Urinary bladder (tissue), 4 donors: ENCODE measurements around the gene STARD10. TPM values are rescaled to one million over a fixed set of nuclear protein-coding genes. Genes with fewer than 3 reads are reported as not detected.
"Not testable (repeated sequence)": the region's sequence is repeated elsewhere in the genome, so short reads cannot be mapped to it uniquely, and the experiment has no call there.

Experiments used
- DNase-seq: peaks from one replicate; pipeline ENCODE4 v3.0.0-alpha.2; 2015; ENCODE audit errors: extremely low spot score
- H3K27ac ChIP-seq: one replicate; pipeline ENCODE4 v1.5.1; 2013; ENCODE audit warnings: low read depth, mild to moderate bottlenecking, moderate library complexity
- H3K36me3 ChIP-seq: one replicate; pipeline ENCODE4 v1.6.1; 2013; ENCODE audit warnings: mild to moderate bottlenecking, moderate library complexity; ENCODE audit not compliant: insufficient read depth
- H3K4me1 ChIP-seq: one replicate; pipeline ENCODE4 v1.6.1; 2013; ENCODE audit warnings: mild to moderate bottlenecking, moderate library complexity; ENCODE audit not compliant: insufficient read depth
- H3K4me3 ChIP-seq: one replicate; pipeline ENCODE4 v1.5.1; 2013; ENCODE audit warnings: low read depth, low read length
- WGBS: extraction: QIAGEN DNeasy Blood & Tissue Kit; methylation state at CpG from one replicate; pipeline ENCODE4 v1.1.7; 2013; 5-methylcytosine and 5-hydroxymethylcytosine counted together
- polyA plus RNA-seq: library from polyadenylated mRNA; stranded (reverse); fragments of 200-250 nt; gene quantifications from one replicate; pipeline ENCODE4 v1.2.3, GENCODE V29; 2013
- total RNA-seq: library from RNA; depleted of rRNA; stranded (reverse); fragments of >200 nt; gene quantifications from one replicate; pipeline ENCODE4 v1.2.3, GENCODE V29; 2014
- donor health status: healthy with polysubstance abuse.
- donor health status: healthy.

The STARD10 gene
- total and polyA plus RNA-seq, 2 donors, result 16.3 to 33.5 TPM

DNA sequence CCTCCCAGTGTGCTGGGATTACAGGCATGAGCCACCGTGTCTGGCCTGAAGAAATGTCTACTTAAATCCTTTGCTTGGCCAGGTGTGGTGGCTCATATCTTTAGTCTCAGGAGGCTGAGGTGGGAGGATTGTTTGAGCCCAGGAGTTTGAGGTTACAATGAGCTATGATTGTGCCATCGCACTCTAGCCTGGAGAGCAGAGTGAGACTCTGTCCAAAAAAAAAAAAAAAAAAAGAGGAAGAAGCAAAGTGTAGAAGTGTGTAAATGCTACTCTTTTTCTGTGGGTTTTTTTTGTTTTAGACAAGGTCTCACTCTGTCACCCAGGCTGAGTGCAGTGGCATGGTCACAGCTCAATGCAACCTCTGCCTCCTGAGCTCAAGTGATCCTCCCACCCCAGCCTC is 13.9 kb upstream of the STARD10 start:
- H3K36me3 ChIP-seq, result no peaks in the 10 kb centered on the region
- no peak overlapping the region for H3K4me3 ChIP-seq
- DNase-seq, result no peak
- 72% methylated on average over 2 of the region's 2 CpGs for WGBS
- H3K4me1 ChIP-seq, result no peaks in the 10 kb centered on the region
- H3K27ac ChIP-seq, result no peak overlapping the region

DNA sequence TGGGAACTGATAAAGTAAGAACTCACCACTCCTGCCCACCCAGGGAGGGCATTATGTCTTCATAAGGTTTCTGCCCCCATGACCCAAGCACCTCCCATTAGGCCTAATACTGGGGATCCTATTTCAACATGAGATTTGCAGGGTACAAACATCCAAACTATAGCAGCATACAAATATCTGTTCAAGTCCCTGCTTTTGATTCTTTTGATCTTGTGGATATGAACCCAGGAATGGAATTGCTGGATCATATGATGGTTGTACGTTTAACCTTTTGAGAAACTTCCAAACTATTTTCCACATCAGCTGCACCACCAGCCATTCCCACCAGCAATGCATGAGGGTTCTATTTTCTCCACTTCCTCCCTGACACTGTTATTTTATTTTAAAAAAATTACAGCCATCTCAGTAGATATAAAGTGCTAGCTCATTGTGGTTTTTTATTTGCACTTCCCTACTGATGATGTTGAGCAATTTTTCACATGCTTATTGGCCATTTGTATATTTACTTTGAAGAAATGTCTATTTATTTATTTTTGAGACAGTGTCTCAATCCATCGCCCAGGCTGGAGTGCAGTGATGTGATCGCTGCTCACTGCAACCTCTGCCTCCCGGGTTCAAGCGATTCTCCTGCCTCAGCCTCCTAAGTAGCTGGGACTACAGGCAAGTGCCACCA is 13.3 kb upstream of the STARD10 start:
- Histone ChIP-seq H3K4me3 (no peak overlapping the region), H3K4me1 (no peaks in the 10 kb centered on the region), H3K36me3 (no peaks in the 10 kb centered on the region), H3K27ac (no peak overlapping the region)
- 75% methylated on average over 5 of the region's 5 CpGs for WGBS
- no peak for DNase-seq

DNA sequence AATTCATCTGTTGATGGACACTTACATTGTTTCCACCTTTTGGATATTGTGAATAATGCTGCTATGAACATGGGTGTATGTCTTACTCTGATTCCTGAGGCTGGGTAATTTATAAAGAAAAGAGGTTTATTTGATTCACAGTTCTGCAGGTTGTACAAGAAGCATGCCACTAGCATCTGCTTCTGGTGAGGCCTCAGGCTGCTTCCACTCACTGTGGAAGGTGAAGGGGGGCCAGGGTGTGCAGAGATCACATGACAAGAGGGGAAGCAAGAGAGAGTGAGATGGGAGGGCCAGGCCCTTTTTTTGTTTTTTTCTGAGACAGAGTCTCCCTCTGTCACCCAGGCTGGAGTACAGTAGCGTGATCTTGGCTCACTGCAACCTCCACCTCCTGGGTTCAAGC is 12.5 kb upstream of the STARD10 start:
- not testable (repeated sequence) for H3K4me3 ChIP-seq, H3K4me1 ChIP-seq, H3K27ac ChIP-seq, DNase-seq, H3K36me3 ChIP-seq
- 96% methylated on average over 1 of the region's 1 CpG for WGBS

DNA sequence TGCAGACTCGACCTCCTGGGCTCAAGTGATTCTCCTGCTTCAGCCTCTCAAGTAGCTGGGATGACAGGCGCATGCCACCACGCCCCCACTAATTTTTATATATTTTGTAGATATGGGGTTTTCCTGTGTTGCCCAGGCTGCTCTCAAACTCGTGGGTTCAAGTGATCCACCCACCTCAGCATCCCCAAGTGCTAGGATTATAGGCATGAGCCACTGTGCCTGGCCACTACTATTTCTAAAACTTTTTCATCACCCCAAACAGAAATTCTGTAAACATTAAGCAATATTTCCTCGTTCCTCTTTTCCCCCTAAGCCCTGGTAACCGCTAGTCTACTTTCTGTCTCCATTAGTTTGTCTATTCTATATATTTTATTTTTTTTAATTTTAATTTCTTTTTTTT is 11.4 kb upstream of the STARD10 start:
- H3K27ac ChIP-seq, result no peak overlapping the region
- DNase-seq, result no peak
- no peaks in the 10 kb centered on the region for H3K4me1 ChIP-seq
- WGBS, result 83% methylated on average over 6 of the region's 6 CpGs
- H3K4me3 ChIP-seq, result no peak overlapping the region
- no peaks in the 10 kb centered on the region for H3K36me3 ChIP-seq

DNA sequence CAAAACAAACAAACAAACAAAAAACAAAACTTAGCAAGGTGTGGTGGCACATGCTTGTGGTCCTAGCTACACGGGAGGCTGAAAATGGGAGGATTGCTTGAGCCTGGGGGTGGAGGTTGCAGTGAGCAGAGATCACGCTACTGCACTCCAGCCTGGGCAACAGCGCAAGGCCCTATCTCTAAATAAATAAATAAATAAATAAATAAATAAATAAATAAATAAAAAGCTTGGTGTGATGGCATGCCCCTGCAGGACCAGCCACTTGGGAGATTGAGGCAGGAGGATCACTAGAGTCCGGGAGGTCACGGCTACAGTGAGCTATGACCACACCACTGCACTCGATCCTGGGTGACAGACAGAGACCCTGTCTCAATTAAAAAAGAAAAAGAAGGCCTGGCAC is 9.0 kb upstream of the STARD10 start:
- no peak overlapping the region for H3K27ac ChIP-seq
- no peaks in the 10 kb centered on the region for H3K36me3 ChIP-seq
- WGBS, result 96% methylated on average over 6 of the region's 6 CpGs

DNA sequence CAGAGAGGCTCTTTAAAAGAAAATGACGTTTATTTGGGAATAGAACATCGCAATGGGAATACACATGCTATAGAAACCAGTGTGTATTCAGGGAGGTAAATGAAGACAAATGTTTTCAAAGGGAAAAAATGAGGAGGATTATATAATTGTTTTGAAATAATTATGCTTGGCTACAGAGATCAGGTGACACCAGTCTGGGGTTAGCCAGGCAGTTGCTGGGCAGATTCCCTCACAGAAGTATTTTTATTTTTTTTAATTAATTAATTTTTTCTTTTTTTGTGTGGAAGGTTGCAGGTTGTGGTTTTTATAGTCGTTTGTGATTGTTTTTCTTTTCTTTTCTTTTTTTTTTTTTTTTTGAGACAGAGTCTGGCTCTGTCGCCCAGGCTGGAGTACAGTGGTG is 5.6 kb upstream of the STARD10 start:
- no peak for DNase-seq
- WGBS, result 64% methylated on average over 4 of the region's 4 CpGs
- no peak overlapping the region for H3K27ac ChIP-seq
- no peaks in the 10 kb centered on the region for H3K36me3 ChIP-seq
- H3K4me1 ChIP-seq, result no peaks in the 10 kb centered on the region
- H3K4me3 ChIP-seq, result no peak overlapping the region

More for the DNA sequence above, 9.0 kb upstream of the STARD10 start:
- Histone ChIP-seq H3K4me1 (no peaks in the 10 kb centered on the region), H3K4me3 (no peak overlapping the region)
- no peak for DNase-seq

DNA sequence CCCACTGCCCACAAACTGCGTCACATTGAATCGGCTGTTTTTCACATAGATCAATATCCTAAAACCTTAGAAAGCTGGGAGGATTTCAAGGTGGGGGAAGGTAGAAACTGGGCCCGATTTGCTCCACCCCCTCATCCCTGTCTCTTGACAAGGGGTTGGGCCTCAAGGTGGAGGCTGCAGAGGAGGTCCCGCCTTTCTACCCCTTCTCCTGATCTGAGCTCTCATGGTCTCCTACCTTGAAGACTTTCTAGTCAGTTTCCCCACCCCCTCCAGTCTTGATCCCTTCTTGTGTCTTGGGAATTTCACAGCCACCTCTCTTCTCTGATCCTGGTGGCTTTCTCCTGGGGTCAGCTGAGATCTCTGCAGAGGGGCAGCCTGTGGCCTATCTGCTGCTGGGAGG is 4.5 kb upstream of the STARD10 start:
- Histone ChIP-seq H3K36me3 (no peaks in the 10 kb centered on the region), H3K4me3 (no peak overlapping the region), H3K4me1 (no peaks in the 10 kb centered on the region), H3K27ac (no peak overlapping the region)
- DNase-seq, result no peak
- WGBS, result 77% methylated on average over 4 of the region's 4 CpGs

DNA sequence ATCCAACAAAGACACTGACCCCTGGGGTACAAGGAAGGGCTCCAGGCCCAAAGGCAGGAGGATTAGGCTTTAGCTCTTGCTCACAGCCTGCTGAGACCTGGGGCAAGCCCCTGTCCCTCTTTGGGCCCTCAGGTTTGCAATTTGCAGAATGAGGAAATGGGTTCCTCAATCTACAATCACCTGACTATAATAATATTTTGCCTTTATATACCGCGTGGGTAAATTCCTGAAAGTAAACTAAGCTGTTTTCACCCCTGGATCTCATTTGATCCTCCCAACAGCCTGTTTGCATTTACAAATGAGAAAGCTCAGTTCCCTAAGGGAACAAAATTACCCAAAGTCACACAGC is 797 bp downstream of the STARD10 start:
- Histone ChIP-seq H3K27ac (no peak overlapping the region), H3K4me3 (no peak overlapping the region), H3K4me1 (no peaks in the 10 kb centered on the region), H3K36me3 (no peaks in the 10 kb centered on the region)
- no peak for DNase-seq
- WGBS, result 58% methylated on average over 2 of the region's 2 CpGs

DNA sequence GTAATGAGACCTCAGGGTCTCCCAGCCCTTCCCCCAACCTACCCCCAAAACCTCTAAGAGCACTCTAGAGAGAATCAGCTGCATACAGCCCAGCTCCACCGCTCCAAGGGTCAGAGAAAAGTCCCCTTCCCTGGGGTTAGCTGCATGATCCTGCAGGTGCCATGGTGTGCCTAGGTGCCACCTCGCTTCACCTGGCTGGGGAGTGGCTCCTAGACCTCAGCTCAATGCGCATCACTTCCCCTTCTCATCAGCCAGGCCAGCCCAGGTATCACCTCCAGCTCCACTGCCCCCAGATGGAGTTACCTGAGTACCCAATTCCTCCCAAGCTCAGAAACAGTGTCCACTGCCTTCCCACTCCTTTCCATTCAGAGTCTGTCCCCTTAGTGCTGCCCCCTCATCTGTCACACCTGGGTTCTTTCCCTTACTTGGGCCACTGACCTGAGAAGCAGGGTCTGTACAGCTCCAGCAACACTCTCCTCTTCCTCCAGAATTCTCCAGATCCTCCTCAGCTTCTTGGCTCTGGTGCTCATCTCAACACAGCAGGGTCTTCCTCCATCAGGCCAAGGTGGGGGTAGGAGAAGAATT is 1.3 kb downstream of the STARD10 start:
- DNase-seq, result no peak
- no peak overlapping the region for H3K4me3 ChIP-seq
- WGBS, result 96% methylated on average over 3 of the region's 3 CpGs
- H3K4me1 ChIP-seq, result no peaks in the 10 kb centered on the region
- H3K27ac ChIP-seq, result no peak overlapping the region
- no peaks in the 10 kb centered on the region for H3K36me3 ChIP-seq

DNA sequence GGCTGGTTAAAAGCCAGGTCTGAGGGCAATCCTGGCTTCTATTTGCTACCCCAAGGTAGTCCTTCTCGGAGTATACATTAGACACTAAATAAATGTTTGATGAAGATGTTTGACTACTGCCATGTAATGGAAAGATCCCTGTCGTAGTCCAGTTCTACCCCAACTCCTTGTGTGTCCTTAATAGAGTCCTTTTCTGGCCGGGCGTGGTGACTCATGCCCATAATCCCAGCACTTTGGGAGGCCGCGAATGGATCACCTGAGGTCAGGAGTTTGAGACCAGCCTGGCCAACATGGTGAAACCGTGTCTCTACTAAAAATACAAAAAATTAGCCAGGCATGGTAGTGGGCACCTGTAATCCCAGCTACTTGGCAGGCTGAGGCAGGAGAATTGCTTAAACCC is 2.6 kb downstream of the STARD10 start:
- H3K27ac ChIP-seq, result not testable (repeated sequence)
- WGBS, result 84% methylated on average over 7 of the region's 7 CpGs

DNA sequence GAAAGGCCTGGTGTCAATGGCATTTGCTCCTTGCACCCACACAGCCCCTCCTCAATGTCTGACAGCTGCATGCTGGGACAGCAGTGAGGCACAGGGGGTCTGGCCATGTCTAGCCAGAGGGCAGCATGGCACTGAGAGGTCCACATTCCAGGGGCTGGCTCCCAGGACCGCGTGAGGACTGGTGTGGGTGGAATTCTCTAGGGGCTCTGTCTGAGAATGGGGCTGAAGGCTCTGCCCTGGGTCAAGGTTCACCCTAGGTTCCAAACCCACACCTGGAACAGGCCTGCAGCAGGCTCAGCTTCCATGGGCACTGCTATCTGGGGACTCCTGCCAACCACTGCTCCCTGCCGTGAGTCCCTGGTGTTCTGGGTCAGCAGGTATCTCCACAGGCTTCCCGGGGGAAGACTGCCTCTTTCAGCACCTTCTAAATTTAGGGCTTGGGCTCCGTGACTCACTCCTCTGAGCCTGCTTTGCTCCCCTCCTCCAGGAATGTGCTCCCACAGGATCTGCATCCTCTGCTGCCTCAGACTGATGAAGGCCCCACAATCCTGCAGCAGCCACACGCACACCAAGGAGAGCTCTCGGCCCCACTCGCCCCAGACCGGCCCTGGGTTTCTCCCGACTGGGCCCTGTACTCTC is 4.2 kb downstream of the STARD10 start:
- 62% methylated on average over 10 of the region's 10 CpGs for WGBS
- H3K27ac ChIP-seq, result no peak overlapping the region
- H3K36me3 ChIP-seq, result no peaks in the 10 kb centered on the region
- H3K4me3 ChIP-seq, result no peak overlapping the region
- H3K4me1 ChIP-seq, result no peaks in the 10 kb centered on the region
- no peak for DNase-seq

More for the DNA sequence above, 2.6 kb downstream of the STARD10 start:
- not testable (repeated sequence) for H3K4me3 ChIP-seq, H3K4me1 ChIP-seq, DNase-seq, H3K36me3 ChIP-seq

DNA sequence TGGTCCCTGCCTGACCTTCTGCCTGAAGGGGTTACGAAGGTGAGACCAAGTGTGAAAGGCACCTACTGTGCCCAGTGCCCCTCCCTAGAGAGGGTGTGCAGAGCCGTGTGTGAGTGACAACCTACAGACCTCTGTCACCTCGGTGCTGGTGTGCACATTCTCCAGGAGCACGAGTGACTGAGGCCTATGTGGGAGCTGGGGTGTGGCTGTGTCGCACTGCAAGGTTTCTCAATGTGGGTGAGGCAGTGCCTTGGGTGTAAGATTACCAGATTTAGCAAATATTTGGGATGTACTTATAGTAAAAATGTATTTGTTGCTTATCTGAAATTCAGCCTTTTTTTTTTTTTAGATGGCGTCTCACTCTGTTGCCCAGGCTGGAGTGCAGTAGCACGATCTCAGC is 5.6 kb downstream of the STARD10 start:
- Histone ChIP-seq H3K4me1 (no peaks in the 10 kb centered on the region), H3K27ac (no peak overlapping the region), H3K36me3 (no peaks in the 10 kb centered on the region), H3K4me3 (no peak overlapping the region)
- 83% methylated on average over 7 of the region's 7 CpGs for WGBS
- DNase-seq, result no peak

DNA sequence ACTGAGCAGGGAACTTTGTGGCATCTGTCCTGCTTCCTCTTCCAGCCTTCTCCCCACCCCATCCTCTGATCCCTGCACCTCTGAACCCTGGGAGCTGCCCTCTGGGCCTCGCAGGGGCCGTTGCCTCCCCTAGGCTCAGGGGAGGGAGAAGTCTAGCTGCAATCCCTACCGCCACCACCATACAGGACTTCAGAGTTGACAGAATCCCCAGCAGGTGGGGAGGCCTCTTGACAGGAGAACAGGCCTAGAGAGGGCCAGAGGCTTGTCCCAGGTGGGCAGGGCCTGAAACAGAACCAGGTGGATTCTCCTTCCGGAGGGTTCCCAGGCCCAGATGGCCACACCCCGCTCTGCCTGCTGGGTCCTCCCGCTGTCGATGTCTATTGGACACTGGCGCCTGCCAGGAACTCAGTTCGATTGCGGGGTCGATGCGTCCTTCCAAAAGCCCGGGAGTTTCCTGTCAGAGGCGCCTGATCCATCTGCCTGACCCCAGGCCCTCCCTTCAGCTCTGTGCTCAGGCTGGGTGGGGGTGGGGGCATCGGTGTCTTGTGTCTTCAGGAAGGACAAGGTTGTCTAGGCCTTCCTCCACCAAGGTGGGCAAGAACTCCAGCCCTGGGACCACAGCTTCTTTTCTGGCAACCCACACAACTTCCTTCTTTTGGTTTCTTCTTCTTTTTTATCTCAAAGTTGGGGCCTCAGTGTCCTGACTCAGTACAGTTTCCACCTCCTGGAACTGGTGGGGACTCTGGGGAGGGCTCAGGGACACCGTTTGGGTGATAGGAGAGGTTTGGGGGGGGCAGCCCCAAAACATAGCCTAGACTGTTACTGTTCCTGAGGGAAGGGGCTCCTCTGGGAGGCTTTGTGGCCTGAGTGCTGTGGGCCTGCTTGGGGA is 6.4 kb downstream of the STARD10 start:
- Histone ChIP-seq H3K36me3 (no peaks in the 10 kb centered on the region), H3K4me1 (no peaks in the 10 kb centered on the region), H3K4me3 (no peak overlapping the region), H3K27ac (no peak overlapping the region)
- 64% methylated on average over 16 of the region's 16 CpGs for WGBS
- DNase-seq, result no peak
